Left lung (tissue), 10 donors: ENCODE results near the gene SOS2. TPM values are rescaled to one million over a fixed set of nuclear protein-coding genes. Genes with fewer than 3 reads are reported as not detected.

ENCODE experiments used
- ATAC-seq: fragments of 200-7000 bp; cut with Tn5 transposase; one replicate; pipeline ENCODE4 v1.9.1; 2020; ENCODE audit warnings: moderate library complexity
- DNase-seq, 4 donors: peaks; one replicate each; pipeline ENCODE4 v3.0.0-alpha.2; 2013 to 2020
- H3K27ac ChIP-seq, 2 donors: fragments of 200-600 bp; sonication (generic) in 1 of 2; one replicate each; pipeline versions ENCODE4 v1.5.0 to v1.8.0; 2020 to 2021
- H3K27me3 ChIP-seq, 2 donors: fragments of 200-600 bp; sonication (generic) in 1 of 2; one replicate each; pipeline versions ENCODE4 v1.5.0 to v1.8.0; 2020 to 2021
- H3K36me3 ChIP-seq, 2 donors: fragments of 200-600 bp; sonication (generic) in 1 of 2; one replicate each; pipeline versions ENCODE4 v1.5.0 to v1.8.0; 2020 to 2021
- H3K4me1 ChIP-seq, 2 donors: fragments of 200-600 bp; one replicate each; pipeline ENCODE4 v1.8.0; 2021
- H3K4me3 ChIP-seq, 2 donors: fragments of 200-600 bp; sonication (generic) in 1 of 2; one replicate each; pipeline versions ENCODE4 v1.5.0 to v1.8.0; 2020 to 2021; ENCODE audit warnings: mild to moderate bottlenecking in 1 of 2
- H3K9me3 ChIP-seq, 2 donors: fragments of 200-600 bp; sonication (generic) in 1 of 2; one replicate each; pipeline versions ENCODE4 v1.5.0 to v1.8.0; 2020 to 2021
- intact Hi-C, 2 donors: fragments of 100-400 bp; cut with DNase I; formaldehyde crosslinking; loops; one replicate each; pipeline versions ENCODE4 v1.11.2 to v1.14.2; 2022
- polyA plus RNA-seq, 6 donors: library from polyadenylated mRNA; unstranded; fragments of 120-200 nt; gene quantifications; one replicate each; pipeline ENCODE4 v1.2.1, GENCODE V29; 2013; ENCODE audit not compliant: insufficient read length in 6 of 6
- total RNA-seq, 2 donors: library from RNA; stranded (reverse); fragmentation: NEBNext Ultra II Directional; extraction: Animal tissue kit (Norgen Biotek cat#: 25700); gene quantifications; one replicate each; pipeline ENCODE4 v1.2.1, GENCODE V29; 2021
- TF ChIP-seq, protein P1 (sequence below), 2 donors: fragments of 200-600 bp; sonication (generic) in 1 of 2; IDR thresholded peaks; one replicate each; pipeline versions ENCODE4 v1.5.0 to v1.8.0; 2021; ENCODE audit warnings: antibody characterized with exemption in 2 of 2
- donor health status: DM: no; HTN: yes; CAD: no.
- donor health status: DM: no; HTN: no; CAD: no.

Gene SOS2
- total and polyA plus RNA-seq, 8 donors: 27.8 to 37.6 (median 36.4) TPM

DNA sequence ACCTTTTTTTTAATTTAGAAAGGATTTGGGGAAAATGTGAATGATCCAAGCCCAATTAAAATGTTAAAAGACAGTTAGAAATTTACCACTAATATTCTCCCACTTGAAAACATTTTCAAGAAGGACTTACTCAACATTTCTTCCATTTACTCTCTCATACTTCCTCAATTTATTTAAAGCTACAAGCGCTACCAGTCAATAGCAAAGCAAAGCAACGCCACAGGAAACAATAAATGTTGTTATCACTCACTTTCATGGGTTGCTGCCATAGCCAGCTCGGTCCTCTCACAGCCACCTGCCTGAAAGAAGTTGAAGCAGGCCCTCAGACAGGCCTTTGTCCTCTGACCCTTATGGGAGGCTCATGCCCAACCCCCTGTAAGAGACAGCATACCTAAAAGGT, 6.0 kb upstream of the SOS2 start:
- TF ChIP-seq, protein P1, sequence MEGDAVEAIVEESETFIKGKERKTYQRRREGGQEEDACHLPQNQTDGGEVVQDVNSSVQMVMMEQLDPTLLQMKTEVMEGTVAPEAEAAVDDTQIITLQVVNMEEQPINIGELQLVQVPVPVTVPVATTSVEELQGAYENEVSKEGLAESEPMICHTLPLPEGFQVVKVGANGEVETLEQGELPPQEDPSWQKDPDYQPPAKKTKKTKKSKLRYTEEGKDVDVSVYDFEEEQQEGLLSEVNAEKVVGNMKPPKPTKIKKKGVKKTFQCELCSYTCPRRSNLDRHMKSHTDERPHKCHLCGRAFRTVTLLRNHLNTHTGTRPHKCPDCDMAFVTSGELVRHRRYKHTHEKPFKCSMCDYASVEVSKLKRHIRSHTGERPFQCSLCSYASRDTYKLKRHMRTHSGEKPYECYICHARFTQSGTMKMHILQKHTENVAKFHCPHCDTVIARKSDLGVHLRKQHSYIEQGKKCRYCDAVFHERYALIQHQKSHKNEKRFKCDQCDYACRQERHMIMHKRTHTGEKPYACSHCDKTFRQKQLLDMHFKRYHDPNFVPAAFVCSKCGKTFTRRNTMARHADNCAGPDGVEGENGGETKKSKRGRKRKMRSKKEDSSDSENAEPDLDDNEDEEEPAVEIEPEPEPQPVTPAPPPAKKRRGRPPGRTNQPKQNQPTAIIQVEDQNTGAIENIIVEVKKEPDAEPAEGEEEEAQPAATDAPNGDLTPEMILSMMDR (IDR thresholded peaks at IDR 0.05): no peak
- DNase-seq (no peak), ATAC-seq (no peak)
- Histone ChIP-seq H3K4me1 (peaks cover 2 to 8% of the 10 kb centered on the region in 2 donors), H3K4me3 (no peak overlapping the region), H3K27ac (peak overlapping the region in 1 of 2 donors; percentile 61), H3K27me3 (no peaks in the 10 kb centered on the region), H3K36me3 (no peaks in the 10 kb centered on the region), H3K9me3 (no peaks in the 10 kb centered on the region)
- intact Hi-C loops: no loop called here

DNA sequence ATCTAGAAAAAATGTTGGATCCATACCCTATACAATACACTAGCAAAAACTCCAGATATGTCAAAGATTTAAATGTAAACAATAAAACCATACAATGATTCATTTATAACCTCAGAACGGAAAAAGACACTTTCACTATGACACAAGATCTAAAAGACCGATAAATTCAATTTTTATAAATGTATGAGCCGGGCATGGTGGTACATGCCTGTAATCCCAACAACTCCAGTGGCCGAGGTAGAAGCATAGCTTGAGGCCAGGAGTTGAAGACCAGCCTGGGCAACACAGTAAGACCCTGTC, 2.5 kb upstream of the SOS2 start:
- Histone ChIP-seq H3K27me3 (no peaks in the 10 kb centered on the region), H3K9me3 (no peaks in the 10 kb centered on the region), H3K4me3 (no peak overlapping the region), H3K4me1 (peaks cover 13 to 28% of the 10 kb centered on the region in 2 donors), H3K36me3 (no peaks in the 10 kb centered on the region), H3K27ac (no peak overlapping the region)
- TF ChIP-seq, protein P1 (IDR thresholded peaks at IDR 0.05): no peak
- intact Hi-C loops: no loop called here
- no peak for DNase-seq
- no peak for ATAC-seq

DNA sequence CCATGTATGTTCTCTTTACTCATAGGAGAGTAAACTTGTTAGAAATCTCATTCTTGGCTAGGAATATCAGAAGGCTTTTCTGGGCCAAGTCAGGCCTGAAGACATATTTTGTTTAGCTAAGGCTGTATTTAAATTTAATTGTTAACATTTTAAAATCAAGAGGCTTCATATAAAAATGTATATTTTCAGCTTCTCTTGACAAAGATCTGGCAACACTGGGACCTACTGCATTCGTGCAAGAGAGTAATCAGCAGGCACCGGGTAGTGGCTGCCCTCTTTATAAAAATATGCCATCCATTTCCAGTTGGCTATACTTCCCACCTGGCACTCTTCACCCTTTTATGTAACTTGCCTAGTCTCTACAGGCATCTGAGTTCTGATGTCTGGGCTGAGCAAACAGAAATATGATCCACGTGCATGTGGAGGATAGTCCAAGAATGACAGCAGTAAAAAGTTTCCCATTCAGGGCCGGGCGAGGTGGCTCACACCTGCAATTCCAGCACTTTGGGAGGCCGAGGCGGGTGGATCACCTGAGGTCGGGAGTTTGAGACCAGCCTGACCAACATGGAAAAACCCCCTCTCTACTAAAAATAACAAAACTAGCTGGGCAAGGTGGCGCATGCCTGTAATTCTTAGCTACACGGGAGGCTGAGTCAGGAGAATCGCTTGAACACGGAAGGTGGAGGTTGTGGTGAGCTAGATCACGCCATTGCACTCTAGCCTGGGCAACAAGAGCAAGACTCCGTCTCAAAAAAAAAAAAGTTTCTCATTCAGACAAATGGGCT, 2.0 kb upstream of the SOS2 start:
- TF ChIP-seq, protein P1 (IDR thresholded peaks at IDR 0.05): no peak
- DNase-seq (no peak), ATAC-seq (no peak)
- intact Hi-C loops: no loop called here
- no peak overlapping the region for H3K4me3 ChIP-seq
- H3K27ac ChIP-seq: no peak overlapping the region
- H3K4me1 ChIP-seq: peaks cover 13 to 33% of the 10 kb centered on the region in 2 donors
- H3K36me3 ChIP-seq: no peaks in the 10 kb centered on the region
- H3K27me3 ChIP-seq: no peaks in the 10 kb centered on the region
- no peaks in the 10 kb centered on the region for H3K9me3 ChIP-seq

DNA sequence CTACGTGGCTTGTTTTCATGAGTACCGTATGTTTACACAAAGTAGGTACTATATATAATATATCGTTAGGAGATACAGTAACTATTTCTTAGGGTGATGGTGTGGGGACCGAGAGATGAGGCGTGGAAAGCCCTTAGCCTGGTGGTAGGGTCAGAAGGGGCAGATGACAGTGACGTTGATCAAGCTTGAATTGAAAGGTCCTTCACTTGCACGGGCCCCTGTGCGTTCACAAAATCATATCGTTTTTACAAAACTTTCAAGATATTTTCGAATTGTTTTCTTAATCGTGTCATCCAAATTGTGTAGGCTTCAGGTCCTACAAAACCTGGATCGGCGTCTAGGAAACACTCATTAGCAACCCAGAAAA, 881 bp upstream of the SOS2 start:
- Histone ChIP-seq H3K36me3 (no peaks in the 10 kb centered on the region), H3K27ac (peak overlapping the region; percentile 98 to 99), H3K4me1 (peaks cover 13 to 35% of the 10 kb centered on the region in 2 donors), H3K9me3 (no peaks in the 10 kb centered on the region), H3K27me3 (no peaks in the 10 kb centered on the region), H3K4me3 (peak overlapping the region; percentile 69 to 76)
- no peak for ATAC-seq
- TF ChIP-seq, protein P1 (IDR thresholded peaks at IDR 0.05): no peak
- no peak for DNase-seq
- intact Hi-C loops: no loop called here

DNA sequence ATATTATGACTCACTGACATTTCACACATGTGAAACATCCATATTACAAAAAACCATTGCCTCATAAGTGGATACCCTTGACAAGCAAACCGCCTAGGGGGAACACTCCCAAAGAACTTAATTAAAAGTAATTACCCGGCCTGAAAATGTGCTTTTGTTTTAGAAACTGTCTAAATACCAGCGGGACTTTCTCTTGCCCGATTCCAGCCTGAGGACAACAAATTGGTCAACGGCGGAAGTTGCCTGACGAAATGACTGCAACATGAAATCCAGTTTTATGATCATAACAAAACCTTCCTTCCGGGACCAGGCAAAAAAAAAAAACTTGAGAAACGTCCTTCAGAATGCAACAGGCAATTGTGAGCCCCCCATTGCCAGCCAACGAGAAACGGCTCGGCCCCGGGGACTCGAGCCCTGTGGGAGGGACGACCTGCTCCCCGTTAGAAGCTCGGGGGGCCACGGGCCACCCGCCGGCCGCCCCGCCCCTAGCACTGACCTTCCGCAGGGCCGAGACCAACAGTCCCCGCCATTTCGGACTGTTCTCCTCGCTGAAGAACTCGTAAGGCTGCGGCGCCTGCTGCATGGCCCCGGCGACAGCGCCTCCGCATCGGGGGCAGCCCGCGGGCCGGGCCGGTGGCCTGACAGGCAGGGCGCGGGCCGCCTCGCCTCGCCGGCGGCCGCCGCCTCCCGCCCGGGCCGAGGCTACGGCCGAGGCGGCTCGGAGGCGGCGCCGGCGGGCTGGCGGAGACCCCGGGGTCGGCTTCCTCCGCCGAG, 490 bp downstream of the SOS2 start:
- no peaks in the 10 kb centered on the region for H3K9me3 ChIP-seq

More for the DNA sequence above, 490 bp downstream of the SOS2 start:
- Histone ChIP-seq H3K27me3 (no peaks in the 10 kb centered on the region), H3K4me1 (peaks cover 16 to 42% of the 10 kb centered on the region in 2 donors), H3K36me3 (no peaks in the 10 kb centered on the region), H3K4me3 (peak overlapping the region; percentile 69 to 76), H3K27ac (peak overlapping the region; percentile 98 to 99)
- intact Hi-C loops: no loop called here
- DNase-seq (peak; percentile 66 to 90 (median 72)), ATAC-seq (peak; percentile 42)
- TF ChIP-seq, protein P1 (IDR thresholded peaks at IDR 0.05): no peak
